Endodermal cell (in vitro differentiated cells): ENCODE data around the gene PACRG. TPM values are rescaled to one million over a fixed set of nuclear protein-coding genes. Genes with fewer than 3 reads are reported as not detected.

Experiments used
- DNase-seq: peaks from one replicate; pipeline ENCODE4 v3.0.0-alpha.2; 2017
- H3K27ac ChIP-seq: 2 replicates; pipeline ENCODE4 v1.5.1; 2013; ENCODE audit warnings: mild to moderate bottlenecking, low read depth, low read length, moderate library complexity
- H3K27me3 ChIP-seq: 2 replicates; pipeline ENCODE4 v1.6.1; 2013; ENCODE audit warnings: mild to moderate bottlenecking, low read length, moderate library complexity; ENCODE audit not compliant: insufficient read depth, control insufficient read depth, poor library complexity, severe bottlenecking
- H3K36me3 ChIP-seq: 2 replicates; pipeline ENCODE4 v1.7.0; 2013; ENCODE audit warnings: mild to moderate bottlenecking, low read length, moderate library complexity; ENCODE audit not compliant: control insufficient read depth, insufficient read depth
- H3K4me1 ChIP-seq: one replicate; pipeline ENCODE4 v1.7.0; 2013; ENCODE audit warnings: low read length; ENCODE audit not compliant: control insufficient read depth, insufficient read depth
- H3K4me3 ChIP-seq: 2 replicates; pipeline ENCODE4 v1.5.1; 2013; ENCODE audit warnings: mild to moderate bottlenecking, low read length, moderate library complexity
- H3K9ac ChIP-seq: 2 replicates; pipeline ENCODE4 v1.6.1; 2013; ENCODE audit warnings: mild to moderate bottlenecking, low read length, moderate library complexity; ENCODE audit not compliant: poor library complexity, severe bottlenecking; ENCODE audit errors: extremely low read depth
- H3K9me3 ChIP-seq: 2 replicates; pipeline ENCODE4 v1.6.1; 2013; ENCODE audit warnings: mild to moderate bottlenecking, low read length, moderate library complexity; ENCODE audit not compliant: control insufficient read depth
- H3K27ac Mint-ChIP-seq: 2 replicates; pipeline ENCODE4 v1.8.0; 2020; ENCODE audit warnings: mixed read lengths
- H3K27me3 Mint-ChIP-seq: 2 replicates; pipeline ENCODE4 v1.8.0; 2021; ENCODE audit warnings: mild to moderate bottlenecking, mixed read lengths; ENCODE audit not compliant: insufficient read depth
- H3K36me3 Mint-ChIP-seq: 2 replicates; pipeline ENCODE4 v1.8.0; 2020; ENCODE audit warnings: low read depth, mixed read lengths
- H3K4me1 Mint-ChIP-seq: 2 replicates; pipeline ENCODE4 v1.8.0; 2020; ENCODE audit warnings: mixed read lengths
- H3K4me3 Mint-ChIP-seq: 2 replicates; pipeline ENCODE4 v1.8.0; 2020; ENCODE audit warnings: mild to moderate bottlenecking, moderate library complexity, mixed read lengths
- H3K9me3 Mint-ChIP-seq: 2 replicates; pipeline ENCODE4 v1.8.0; 2020; ENCODE audit warnings: mild to moderate bottlenecking, mixed read lengths
- CTCF ChIP-seq: fragments of 200-600 bp; sonication (generic); conservative IDR thresholded peaks from 2 replicates; pipeline ENCODE4 v1.5.0; 2021; ENCODE audit warnings: antibody characterized with exemption, mild to moderate bottlenecking
- WGBS, 2 experiments: methylation state at CpG; one replicate each; pipeline versions ENCODE4 v1.1.5 to v1.1.7; 2013; ENCODE audit warnings: missing lambda C conversion rate in 2 of 2, mixed read lengths in 1 of 2; ENCODE audit not compliant: insufficient coverage in 1 of 2, insufficient read length in 1 of 2; 5-methylcytosine and 5-hydroxymethylcytosine counted together
- total RNA-seq, 2 donors: library from RNA; stranded (reverse); fragmentation: NEBNext Ultra II Directional in 1 of 2; extraction: Animal tissue kit (Norgen Biotek cat#: 25700) in 1 of 2; gene quantifications; 2 replicates in 1 of 2; 3 replicates in 1 of 2; pipeline ENCODE4 v1.2.1, GENCODE V29; 2021

The PACRG gene
- total RNA-seq, 2 donors from 2014 or later: 0.42 to 0.44 TPM

- H3K36me3 ChIP-seq: no peaks in the 10 kb centered on the region
These were observed 29.8 kb upstream of the PACRG start for GRCh38 chr6:162697872-162698403.

GRCh38 chr6:162698440-162698839 lies 29.3 kb upstream of the PACRG start:
- no peaks in the 10 kb centered on the region for H3K27me3 ChIP-seq
- no peak overlapping the region for H3K9ac ChIP-seq
- TF ChIP-seq CTCF: no peak
- no peak overlapping the region for H3K27ac ChIP-seq
- no peak overlapping the region for H3K4me3 ChIP-seq
- Mint-ChIP-seq H3K4me3 (no peak overlapping the region), H3K4me1 (peaks cover 5% of the 10 kb centered on the region), H3K36me3 (no peaks in the 10 kb centered on the region), H3K9me3 (no peaks in the 10 kb centered on the region), H3K27ac (no peak overlapping the region), H3K27me3 (no peaks in the 10 kb centered on the region)
- no peak for DNase-seq
- H3K4me1 ChIP-seq: no peaks in the 10 kb centered on the region
- no peaks in the 10 kb centered on the region for H3K36me3 ChIP-seq
- no peaks in the 10 kb centered on the region for H3K9me3 ChIP-seq

More at GRCh38 chr6:162697872-162698403, 29.8 kb upstream of the PACRG start:
- Histone ChIP-seq H3K27ac (no peak overlapping the region), H3K9ac (no peak overlapping the region), H3K4me1 (no peaks in the 10 kb centered on the region), H3K27me3 (no peaks in the 10 kb centered on the region), H3K9me3 (no peaks in the 10 kb centered on the region), H3K4me3 (no peak overlapping the region)
- no peak overlapping the region for H3K4me3 Mint-ChIP-seq
- peaks cover 3% of the 10 kb centered on the region for H3K4me1 Mint-ChIP-seq
- H3K36me3 Mint-ChIP-seq: no peaks in the 10 kb centered on the region
- no peak overlapping the region for H3K27ac Mint-ChIP-seq
- WGBS, 2 experiments: 83 to 87% methylated on average over 1 of the region's 1 CpG
- DNase-seq: no peak
- H3K9me3 Mint-ChIP-seq: no peaks in the 10 kb centered on the region
- no peak for TF ChIP-seq CTCF
- no peaks in the 10 kb centered on the region for H3K27me3 Mint-ChIP-seq

GRCh38 chr6:162699961-162700360 lies 27.8 kb upstream of the PACRG start:
- no peak overlapping the region for H3K9ac ChIP-seq
- DNase-seq: no peak
- no peaks in the 10 kb centered on the region for H3K9me3 ChIP-seq
- Mint-ChIP-seq H3K4me3 (no peak overlapping the region), H3K9me3 (no peaks in the 10 kb centered on the region), H3K36me3 (no peaks in the 10 kb centered on the region), H3K27ac (no peak overlapping the region), H3K4me1 (peaks cover 15% of the 10 kb centered on the region), H3K27me3 (no peaks in the 10 kb centered on the region)
- no peaks in the 10 kb centered on the region for H3K36me3 ChIP-seq
- no peak overlapping the region for H3K27ac ChIP-seq
- 80 to 93% methylated on average over 2 of the region's 2 CpGs for WGBS, 2 experiments
- no peak overlapping the region for H3K4me3 ChIP-seq
- TF ChIP-seq CTCF: no peak
- H3K4me1 ChIP-seq: peaks cover 6% of the 10 kb centered on the region
- no peaks in the 10 kb centered on the region for H3K27me3 ChIP-seq
